Activated naive CD4-positive, alpha-beta T cell treated with anti-CD3 and anti-CD28 coated beads, Interleukin-2, amount 10 ng/mL, durations not matched to agents 7 days and 5 days (primary cell): ENCODE data around the gene VPS45.
"Not testable (repeated sequence)": the region's sequence is repeated elsewhere in the genome, so short reads cannot be mapped to it uniquely, and the experiment has no call there.

Source experiments
- CTCF ChIA-PET: fragments of 350-600 bp; sonication (Branson Sonifier 250); formaldehyde crosslinking; loops from one replicate; lab custom pipeline; 2021; ENCODE audit warnings: antibody characterized with exemption; lab: Charles Lee
- DNase-seq: peaks from one replicate; pipeline ENCODE4 v3.0.0-alpha.2; 2020
- H3K27ac Mint-ChIP-seq: one replicate; pipeline ENCODE4 v1.8.0; 2021; ENCODE audit warnings: mild to moderate bottlenecking, moderate library complexity, mixed read lengths
- H3K27me3 Mint-ChIP-seq: one replicate; pipeline ENCODE4 v1.8.0; 2021; ENCODE audit warnings: mild to moderate bottlenecking, mixed read lengths
- H3K36me3 Mint-ChIP-seq: one replicate; pipeline ENCODE4 v1.8.0; 2021; ENCODE audit warnings: mixed read lengths
- H3K4me1 Mint-ChIP-seq: one replicate; pipeline ENCODE4 v1.8.0; 2021; ENCODE audit warnings: mixed read lengths
- H3K4me3 Mint-ChIP-seq: one replicate; pipeline ENCODE4 v1.8.0; 2021; ENCODE audit warnings: mild to moderate bottlenecking, moderate library complexity, mixed read lengths
- H3K9me3 Mint-ChIP-seq: one replicate; pipeline ENCODE4 v1.8.0; 2021; ENCODE audit warnings: mixed read lengths

The VPS45 gene, protein sequence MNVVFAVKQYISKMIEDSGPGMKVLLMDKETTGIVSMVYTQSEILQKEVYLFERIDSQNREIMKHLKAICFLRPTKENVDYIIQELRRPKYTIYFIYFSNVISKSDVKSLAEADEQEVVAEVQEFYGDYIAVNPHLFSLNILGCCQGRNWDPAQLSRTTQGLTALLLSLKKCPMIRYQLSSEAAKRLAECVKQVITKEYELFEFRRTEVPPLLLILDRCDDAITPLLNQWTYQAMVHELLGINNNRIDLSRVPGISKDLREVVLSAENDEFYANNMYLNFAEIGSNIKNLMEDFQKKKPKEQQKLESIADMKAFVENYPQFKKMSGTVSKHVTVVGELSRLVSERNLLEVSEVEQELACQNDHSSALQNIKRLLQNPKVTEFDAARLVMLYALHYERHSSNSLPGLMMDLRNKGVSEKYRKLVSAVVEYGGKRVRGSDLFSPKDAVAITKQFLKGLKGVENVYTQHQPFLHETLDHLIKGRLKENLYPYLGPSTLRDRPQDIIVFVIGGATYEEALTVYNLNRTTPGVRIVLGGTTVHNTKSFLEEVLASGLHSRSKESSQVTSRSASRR

DNA sequence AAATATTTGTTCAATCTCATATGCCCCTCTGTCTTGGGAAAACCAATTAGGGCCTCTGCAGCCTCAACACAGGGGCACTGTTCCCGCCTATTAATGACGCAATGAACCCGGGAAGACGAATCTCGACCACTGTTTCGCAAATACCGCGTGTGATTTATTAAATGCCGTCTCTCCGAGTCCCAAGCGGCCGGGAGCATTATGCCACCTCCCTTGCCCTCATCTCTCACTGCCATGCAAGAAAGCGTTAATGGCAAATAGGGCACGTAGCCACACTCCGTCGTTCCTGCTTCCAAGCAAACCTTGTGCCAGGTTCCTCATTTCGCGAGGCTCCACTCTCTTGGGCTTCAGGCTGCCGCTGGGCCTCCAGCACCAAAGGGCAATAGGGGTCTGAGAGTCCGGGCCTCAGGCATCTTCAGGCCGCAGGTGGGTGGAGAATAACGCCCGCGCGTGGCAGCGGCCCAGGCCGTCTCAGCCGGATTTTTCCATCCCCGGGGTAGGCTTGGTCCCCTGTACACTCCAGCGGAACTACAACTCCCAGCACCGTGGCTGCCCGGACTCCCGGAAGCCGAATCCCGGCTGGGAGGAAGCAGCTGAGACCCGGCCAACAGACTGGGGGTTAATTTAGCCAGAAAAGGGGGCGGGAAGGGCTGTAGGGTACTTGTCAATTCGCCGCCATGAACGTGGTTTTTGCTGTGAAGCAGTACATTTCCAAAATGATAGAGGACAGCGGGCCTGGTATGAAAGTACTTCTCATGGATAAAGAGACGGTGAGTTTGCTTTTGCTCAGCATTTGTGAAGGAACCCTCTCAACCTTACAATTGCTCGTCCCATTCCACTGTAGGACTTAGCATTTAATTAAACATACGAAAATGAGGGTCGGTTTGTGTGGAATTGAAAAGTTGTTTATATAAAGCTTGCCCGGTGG, at the start of gene VPS45:
Gene VPS45, plus strand, starts transcription at position 593 of the 925 bp plus-strand sequence. Its CDS starts 82 bp downstream, at position 675.
- peak within 1 kb of the TSS; percentile 93 for H3K27ac Mint-ChIP-seq
- peaks cover 9% of the 10 kb centered on the region for H3K27me3 Mint-ChIP-seq
- peak within 1 kb of the TSS; percentile 88 for H3K4me3 Mint-ChIP-seq
- CTCF ChIA-PET, result interaction anchor here (0.6 to 3.3 kb wide), 8 partner anchors 94 to 120 kb away, joined by 3 to 16 read pairs (median 6); no protein-coding TSS in a partner anchor
- H3K9me3 Mint-ChIP-seq, result no peaks in the 10 kb centered on the region
- DNase-seq, result peak; percentile 90
- peaks cover 13% of the 10 kb centered on the region for H3K36me3 Mint-ChIP-seq
- H3K4me1 Mint-ChIP-seq, result peaks cover 43% of the 10 kb centered on the region

DNA sequence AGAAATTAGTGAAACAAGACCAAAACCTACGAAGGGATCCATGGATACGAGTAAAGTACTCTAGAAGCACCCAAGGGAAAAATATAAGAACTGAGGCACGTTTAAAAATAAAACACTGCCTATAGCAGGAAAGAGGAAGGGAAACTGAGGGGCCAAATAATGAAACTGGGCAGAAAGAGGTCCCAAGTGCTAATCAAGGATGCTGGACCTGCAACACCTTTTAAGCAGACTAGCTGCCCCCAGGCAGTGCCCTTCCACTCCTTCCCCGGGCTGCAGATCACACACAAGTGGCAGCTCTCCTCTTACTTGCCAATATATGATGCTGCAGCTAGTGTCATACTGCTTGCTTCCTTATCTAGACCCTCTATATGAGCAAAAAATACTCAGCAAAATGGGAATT, 49.4 kb upstream of the VPS45 start:
- Mint-ChIP-seq H3K27me3 (peaks cover 21% of the 10 kb centered on the region), H3K27ac (no peak overlapping the region), H3K4me1 (no peaks in the 10 kb centered on the region), H3K4me3 (no peak overlapping the region), H3K9me3 (no peaks in the 10 kb centered on the region), H3K36me3 (no peaks in the 10 kb centered on the region)
- no peak for DNase-seq
- CTCF ChIA-PET, result no interaction called here

DNA sequence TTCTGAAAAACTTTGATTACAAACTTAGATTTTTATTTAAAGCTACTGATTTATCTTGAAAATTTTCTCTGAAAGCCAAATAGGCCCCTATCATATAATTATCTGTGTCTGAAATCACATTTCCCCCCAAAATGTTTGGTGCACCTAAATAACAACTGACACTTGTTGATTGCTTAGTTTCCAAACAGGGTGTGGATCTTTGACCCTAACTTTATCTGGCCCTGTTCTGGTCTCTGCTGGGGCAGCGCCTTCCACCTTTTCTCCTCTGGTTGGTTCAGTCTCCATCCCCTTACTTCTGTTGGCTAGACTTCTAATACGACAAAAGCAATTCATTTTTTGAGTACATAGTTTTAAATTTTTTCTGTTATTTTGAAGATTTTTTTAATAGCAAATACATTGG, 46.9 kb upstream of the VPS45 start:
- no peak for DNase-seq
- H3K27me3 Mint-ChIP-seq, result peaks cover 23% of the 10 kb centered on the region
- H3K9me3 Mint-ChIP-seq, result no peaks in the 10 kb centered on the region
- CTCF ChIA-PET, result no interaction called here
- no peaks in the 10 kb centered on the region for H3K36me3 Mint-ChIP-seq
- no peak overlapping the region for H3K27ac Mint-ChIP-seq
- H3K4me1 Mint-ChIP-seq, result no peaks in the 10 kb centered on the region
- H3K4me3 Mint-ChIP-seq, result no peak overlapping the region

DNA sequence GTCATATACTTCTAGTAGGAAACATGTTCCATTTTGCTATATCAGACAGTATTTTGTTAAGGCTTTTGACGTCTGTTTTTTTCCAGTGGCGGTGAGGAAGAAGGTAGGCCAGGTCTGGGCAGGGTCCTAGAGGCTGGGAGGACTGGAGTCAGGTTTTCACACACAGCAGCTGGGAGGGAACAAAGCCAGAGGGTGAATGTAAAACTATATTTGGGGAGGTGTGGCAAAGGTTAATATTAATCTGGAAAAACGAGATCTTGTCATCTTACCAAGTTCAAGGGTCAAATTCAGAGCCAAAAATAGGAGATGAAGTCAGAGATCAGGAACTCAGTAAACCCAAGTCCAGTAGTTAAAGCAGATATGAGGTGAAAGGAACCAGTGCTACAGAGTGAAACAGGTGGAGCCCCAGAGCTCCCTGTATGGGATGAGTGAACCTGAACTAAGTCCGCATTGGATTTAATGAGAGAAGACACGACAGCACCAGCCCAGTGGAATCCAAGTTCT, 46.3 kb upstream of the VPS45 start:
- Mint-ChIP-seq H3K4me3 (no peak overlapping the region), H3K27me3 (peaks cover 23% of the 10 kb centered on the region), H3K9me3 (no peaks in the 10 kb centered on the region), H3K27ac (no peak overlapping the region), H3K36me3 (no peaks in the 10 kb centered on the region), H3K4me1 (no peaks in the 10 kb centered on the region)
- CTCF ChIA-PET, result no interaction called here
- no peak for DNase-seq

DNA sequence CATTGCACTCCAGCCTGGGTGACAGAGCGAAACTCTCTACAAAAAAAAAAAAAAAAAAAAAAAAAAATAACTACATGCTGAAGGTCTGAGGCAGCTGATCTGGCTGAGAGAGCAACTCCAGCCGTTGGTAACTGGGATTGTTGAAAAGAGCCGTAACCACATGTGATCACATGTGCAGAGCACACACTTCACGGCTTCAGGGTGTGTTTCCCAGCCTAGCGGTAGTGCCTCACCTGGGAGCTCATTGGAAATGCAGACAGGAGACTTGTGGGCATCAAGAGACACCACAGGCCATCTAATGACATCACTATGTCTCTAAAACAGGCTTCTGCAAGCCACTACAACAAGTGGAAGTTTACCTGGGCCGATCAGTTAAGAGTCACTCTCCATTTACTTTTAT, 45.2 kb upstream of the VPS45 start:
- H3K27me3 Mint-ChIP-seq, result peaks cover 20% of the 10 kb centered on the region
- CTCF ChIA-PET, result interaction anchor here (1.4 kb wide), 1 partner anchor 10 kb away, joined by 3 read pairs; no protein-coding TSS in a partner anchor
- no peaks in the 10 kb centered on the region for H3K4me1 Mint-ChIP-seq
- H3K4me3 Mint-ChIP-seq, result no peak overlapping the region
- H3K36me3 Mint-ChIP-seq, result no peaks in the 10 kb centered on the region
- H3K9me3 Mint-ChIP-seq, result no peaks in the 10 kb centered on the region
- DNase-seq, result no peak
- H3K27ac Mint-ChIP-seq, result no peak overlapping the region

DNA sequence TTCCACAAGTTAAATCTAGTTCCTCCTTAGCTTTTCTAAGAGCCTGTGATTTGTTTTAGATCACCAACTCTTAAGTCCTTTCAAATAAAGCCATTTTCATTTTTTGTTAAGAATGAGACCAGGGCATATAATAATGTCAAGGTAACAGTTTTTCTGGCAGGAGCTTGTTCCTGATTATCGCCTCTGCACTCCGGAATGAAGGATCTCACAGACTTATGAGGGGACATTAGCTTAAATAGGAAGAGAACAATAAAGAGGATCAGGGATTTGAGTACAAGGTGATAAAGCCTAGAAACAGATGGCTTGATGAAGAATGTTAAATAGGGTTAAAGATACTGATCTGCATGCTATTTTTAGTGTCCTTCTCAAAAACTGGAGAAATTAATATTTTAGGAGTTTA, 43.4 kb upstream of the VPS45 start:
- no peak overlapping the region for H3K4me3 Mint-ChIP-seq
- H3K27ac Mint-ChIP-seq, result no peak overlapping the region
- no peak for DNase-seq
- peaks cover 24% of the 10 kb centered on the region for H3K27me3 Mint-ChIP-seq
- H3K36me3 Mint-ChIP-seq, result no peaks in the 10 kb centered on the region
- no peaks in the 10 kb centered on the region for H3K9me3 Mint-ChIP-seq
- CTCF ChIA-PET, result no interaction called here
- H3K4me1 Mint-ChIP-seq, result no peaks in the 10 kb centered on the region

DNA sequence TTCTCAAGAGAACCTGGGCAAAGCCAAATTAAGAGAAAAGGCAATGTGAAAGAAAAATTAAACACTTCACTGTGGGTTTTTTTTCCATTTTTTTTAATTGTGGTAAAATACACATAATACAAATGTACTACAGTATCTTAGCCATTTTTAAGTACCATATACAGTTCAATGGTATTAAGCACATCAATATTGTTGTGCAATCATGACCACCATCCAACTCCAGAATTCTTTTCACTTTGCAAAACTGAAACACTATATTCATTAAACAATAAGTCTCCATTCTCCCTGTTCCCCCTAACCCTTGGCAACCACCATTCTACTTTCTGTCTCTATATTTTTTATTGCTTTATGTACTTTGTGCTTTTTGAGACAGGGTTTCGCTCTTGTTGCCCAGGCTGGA, 39.3 kb upstream of the VPS45 start:
- CTCF ChIA-PET, result no interaction called here
- Mint-ChIP-seq H3K9me3 (no peaks in the 10 kb centered on the region), H3K4me1 (no peaks in the 10 kb centered on the region), H3K27ac (no peak overlapping the region), H3K4me3 (no peak overlapping the region), H3K36me3 (no peaks in the 10 kb centered on the region), H3K27me3 (peaks cover 29% of the 10 kb centered on the region)
- DNase-seq, result no peak

DNA sequence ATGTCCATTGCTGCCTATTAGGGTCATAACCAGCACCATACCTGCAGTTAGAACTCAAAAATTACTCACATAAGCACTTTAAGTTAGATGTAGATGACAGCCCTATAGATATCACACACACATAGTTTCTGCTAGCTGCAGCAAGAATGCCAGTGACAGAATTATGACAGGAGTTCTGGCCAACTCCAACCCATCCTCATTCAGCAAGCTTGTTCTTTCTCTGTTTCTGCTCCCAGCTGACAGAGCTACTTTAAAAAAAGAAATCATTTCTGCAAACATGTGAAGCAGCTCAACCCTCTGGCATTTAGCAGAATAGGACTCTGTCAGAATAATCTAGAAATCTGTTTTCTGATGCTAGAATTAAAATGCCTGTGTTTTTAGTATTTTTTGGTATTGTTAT, 33.2 kb upstream of the VPS45 start:
- Mint-ChIP-seq H3K4me3 (no peak overlapping the region), H3K9me3 (no peaks in the 10 kb centered on the region), H3K36me3 (no peaks in the 10 kb centered on the region), H3K4me1 (no peaks in the 10 kb centered on the region), H3K27me3 (peaks cover 18% of the 10 kb centered on the region), H3K27ac (no peak overlapping the region)
- no peak for DNase-seq
- CTCF ChIA-PET, result no interaction called here

DNA sequence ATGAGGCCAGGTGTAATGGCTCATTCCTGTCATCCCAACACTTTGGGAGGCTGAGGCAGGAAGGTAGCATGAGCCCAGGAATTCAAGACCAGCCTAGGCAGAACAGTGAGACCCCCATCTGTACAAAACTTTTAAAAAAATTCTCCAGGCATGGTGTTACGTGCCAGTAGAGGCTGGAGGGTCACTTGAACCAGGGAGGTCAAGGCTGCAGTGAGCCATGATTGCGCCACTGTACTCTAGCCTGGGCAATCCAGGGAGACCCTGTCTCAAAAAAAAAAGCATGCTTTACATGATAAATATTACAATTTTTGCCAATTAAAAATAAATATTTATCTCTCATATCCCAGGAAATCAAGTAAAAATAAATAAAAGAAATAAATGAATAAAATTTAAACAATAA, 17.6 kb upstream of the VPS45 start:
- Mint-ChIP-seq H3K27me3 (peaks cover 27% of the 10 kb centered on the region), H3K9me3 (no peaks in the 10 kb centered on the region), H3K4me3 (no peak overlapping the region), H3K27ac (no peak overlapping the region), H3K4me1 (peaks cover 3% of the 10 kb centered on the region), H3K36me3 (no peaks in the 10 kb centered on the region)
- no peak for DNase-seq
- CTCF ChIA-PET, result interaction anchor here (0.7 to 2.5 kb wide), 5 partner anchors 14 to 162 kb away, joined by 3 to 15 read pairs (median 4); a partner anchor contains a TSS

DNA sequence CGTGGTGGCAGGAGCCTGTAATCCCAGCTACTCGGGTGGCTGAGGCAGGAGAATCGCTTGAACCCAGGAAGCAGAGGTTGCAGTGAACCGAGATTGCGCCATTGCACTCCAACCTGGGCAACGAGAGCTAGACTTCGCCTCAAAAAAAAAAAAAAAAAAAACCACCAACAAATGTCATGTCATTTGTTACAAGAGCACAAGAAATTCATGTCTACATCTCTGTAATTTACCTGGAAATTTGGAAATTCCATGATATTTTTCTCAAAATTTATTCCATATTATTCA, 16.5 kb upstream of the VPS45 start:
- CTCF ChIA-PET, result interaction anchor here (1.1 to 2.5 kb wide), 5 partner anchors 89 to 163 kb away, joined by 3 to 15 read pairs (median 5); a partner anchor contains a TSS

DNA sequence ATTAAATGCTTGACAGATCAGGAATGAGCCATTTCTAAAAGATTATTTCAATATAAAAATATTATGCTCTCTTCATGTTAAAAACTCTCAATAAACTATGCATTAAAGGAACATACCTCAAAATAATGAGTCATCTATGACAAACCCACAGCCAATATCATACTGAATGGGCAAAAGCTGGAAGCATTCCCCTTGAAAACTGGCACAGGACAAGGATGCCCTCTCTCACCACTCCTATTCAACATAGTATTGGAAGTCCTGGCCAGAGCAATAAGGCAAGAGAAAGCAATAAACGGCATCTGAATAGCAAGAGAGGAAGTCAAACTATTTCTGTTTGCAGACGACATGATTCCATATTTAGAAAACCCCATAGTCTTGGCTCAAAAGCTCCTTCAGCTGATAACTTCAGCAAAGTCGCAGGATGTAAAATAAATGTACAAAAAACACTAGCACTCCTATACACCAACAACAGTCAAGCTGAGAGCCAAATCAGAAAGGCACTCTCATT, 15.6 kb upstream of the VPS45 start:
- peaks cover 22% of the 10 kb centered on the region for H3K27me3 Mint-ChIP-seq
- not testable (repeated sequence) for DNase-seq, H3K4me3 Mint-ChIP-seq, H3K9me3 Mint-ChIP-seq, H3K27ac Mint-ChIP-seq, H3K4me1 Mint-ChIP-seq, H3K36me3 Mint-ChIP-seq
- CTCF ChIA-PET, result interaction anchor here (1.0 to 2.5 kb wide), 3 partner anchors 91 to 164 kb away, joined by 3 to 15 read pairs (median 5); a partner anchor contains a TSS

More for the DNA sequence above, 16.5 kb upstream of the VPS45 start:
- no peak overlapping the region for H3K27ac Mint-ChIP-seq
- H3K4me3 Mint-ChIP-seq, result no peak overlapping the region
- H3K27me3 Mint-ChIP-seq, result peaks cover 27% of the 10 kb centered on the region
- no peak for DNase-seq
- H3K36me3 Mint-ChIP-seq, result no peaks in the 10 kb centered on the region
- no peaks in the 10 kb centered on the region for H3K9me3 Mint-ChIP-seq
- H3K4me1 Mint-ChIP-seq, result peaks cover 3% of the 10 kb centered on the region

DNA sequence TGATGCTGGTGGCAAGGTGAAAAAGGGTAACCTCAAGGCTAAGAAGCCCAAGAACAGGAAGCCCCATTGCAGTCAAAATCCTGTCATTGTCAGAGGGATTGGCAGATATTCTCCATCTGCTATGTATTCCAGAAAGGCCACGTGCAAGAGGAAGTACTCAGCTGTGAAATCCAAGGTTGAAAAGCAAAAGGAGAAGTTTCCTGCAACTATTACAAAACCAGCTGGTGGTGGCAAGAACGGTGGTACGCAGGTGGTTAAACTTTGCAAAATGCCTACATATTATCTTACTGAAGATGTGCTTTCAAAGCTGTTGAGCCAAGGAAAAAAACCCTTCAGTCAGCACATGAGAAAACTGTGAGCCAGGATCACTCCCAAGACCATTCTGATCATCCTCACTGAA, 13.7 kb upstream of the VPS45 start:
- peaks cover 22% of the 10 kb centered on the region for H3K27me3 Mint-ChIP-seq
- no peak overlapping the region for H3K27ac Mint-ChIP-seq

DNA sequence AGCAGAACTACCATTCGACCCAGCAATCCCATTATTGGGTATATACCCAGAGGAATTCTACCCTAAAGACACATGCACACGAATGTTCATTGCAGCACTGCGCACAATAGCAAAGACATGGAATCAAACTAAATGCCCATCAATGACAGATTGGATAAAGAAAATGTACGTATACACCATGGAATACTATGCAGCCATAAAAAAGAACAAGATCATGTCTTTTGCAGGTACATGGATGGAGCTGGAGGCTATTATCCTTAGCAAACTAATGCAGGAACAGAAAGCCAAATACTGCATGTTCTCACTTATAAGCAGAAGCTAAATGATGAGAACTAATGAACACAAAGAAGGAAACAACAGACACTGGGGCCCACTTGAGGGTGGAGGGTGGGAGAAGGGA, 12.1 kb upstream of the VPS45 start:
- CTCF ChIA-PET, H3K27ac Mint-ChIP-seq, H3K4me3 Mint-ChIP-seq, H3K9me3 Mint-ChIP-seq, H3K4me1 Mint-ChIP-seq, DNase-seq, H3K36me3 Mint-ChIP-seq: not testable (repeated sequence)
- peaks cover 22% of the 10 kb centered on the region for H3K27me3 Mint-ChIP-seq

More for the DNA sequence above, 13.7 kb upstream of the VPS45 start:
- Mint-ChIP-seq H3K36me3 (no peaks in the 10 kb centered on the region), H3K9me3 (no peaks in the 10 kb centered on the region), H3K4me1 (peaks cover 3% of the 10 kb centered on the region), H3K4me3 (no peak overlapping the region)
- CTCF ChIA-PET, result interaction anchor here (1.1 kb wide), 1 partner anchor 92 kb away, joined by 3 read pairs; no protein-coding TSS in a partner anchor
- DNase-seq, result no peak

DNA sequence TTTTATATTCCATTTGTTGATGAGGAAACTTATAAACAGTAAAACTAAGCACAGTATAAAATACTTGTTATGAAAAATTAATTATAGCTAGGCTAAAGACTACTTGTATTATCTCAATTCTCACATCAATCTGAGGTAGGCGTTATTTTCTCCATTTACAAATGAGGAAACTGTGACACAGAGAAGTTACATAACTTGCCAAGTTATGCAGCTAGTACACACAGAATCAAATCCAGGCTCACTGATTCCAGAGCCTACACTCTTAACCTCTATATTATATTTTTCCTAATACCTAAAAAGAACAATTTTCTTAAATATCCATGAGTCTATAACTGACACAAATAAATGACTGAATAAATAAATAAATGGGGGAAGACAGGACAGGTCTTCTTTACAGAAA, 11.2 kb upstream of the VPS45 start:
- H3K27me3 Mint-ChIP-seq, result peaks cover 22% of the 10 kb centered on the region
- no peak for DNase-seq
- CTCF ChIA-PET, result interaction anchor here (0.6 to 2.8 kb wide), 4 partner anchors 94 to 234 kb away, joined by 3 to 10 read pairs (median 4); a partner anchor contains a TSS
- no peaks in the 10 kb centered on the region for H3K9me3 Mint-ChIP-seq
- H3K4me1 Mint-ChIP-seq, result no peaks in the 10 kb centered on the region
- H3K27ac Mint-ChIP-seq, result no peak overlapping the region
- H3K4me3 Mint-ChIP-seq, result no peak overlapping the region
- no peaks in the 10 kb centered on the region for H3K36me3 Mint-ChIP-seq
